Kidney (tissue), 14 donors: ENCODE measurements around the gene LAMA5. TPM values are rescaled to one million over a fixed set of nuclear protein-coding genes. Genes with fewer than 3 reads are reported as not detected.

Experiments used
- DNase-seq, 5 donors: peaks; one replicate each; pipeline ENCODE4 v3.0.0-alpha.2; 2013 to 2020
- FAIRE-seq: peaks from 2 replicates; lab custom pipeline; 2012; peaks lifted over from hg19 to GRCh38; lab: Jason Lieb, UNC
- H3K27ac ChIP-seq, 2 donors: one replicate each; pipeline ENCODE4 v1.7.0; 2013; ENCODE audit warnings: low read depth in 2 of 2, low read length in 2 of 2, inconsistent platforms in 1 of 2
- H3K27me3 ChIP-seq: one replicate; pipeline ENCODE4 v1.7.1; 2013; ENCODE audit warnings: low read length, inconsistent platforms; ENCODE audit not compliant: control insufficient read depth, insufficient read depth
- H3K36me3 ChIP-seq, 3 donors: one replicate each; pipeline versions ENCODE4 v1.7.0 to v1.7.1; 2013; ENCODE audit warnings: low read length in 3 of 3, control low read depth in 1 of 3, inconsistent platforms in 1 of 3; ENCODE audit not compliant: insufficient read depth in 3 of 3, control insufficient read depth in 2 of 3
- H3K4me1 ChIP-seq, 3 donors: one replicate each; pipeline versions ENCODE4 v1.7.0 to v1.7.1; 2013; ENCODE audit warnings: low read length in 3 of 3, inconsistent platforms in 1 of 3, low read depth in 1 of 3; ENCODE audit not compliant: control insufficient read depth in 2 of 3, insufficient read depth in 2 of 3
- H3K4me3 ChIP-seq, 3 donors: one replicate each; pipeline versions ENCODE4 v1.7.0 to v1.8.1; 2013; ENCODE audit warnings: low read length in 3 of 3, control low read depth in 1 of 3, inconsistent platforms in 1 of 3
- H3K9ac ChIP-seq, 3 donors: one replicate each; pipeline versions ENCODE4 v1.7.0 to v1.7.1; 2013; ENCODE audit warnings: low read length in 3 of 3, control low read depth in 1 of 3, inconsistent platforms in 1 of 3
- H3K9me3 ChIP-seq, 3 donors: one replicate each; pipeline versions ENCODE4 v1.7.0 to v1.7.1; 2013; ENCODE audit warnings: low read length in 3 of 3, control low read depth in 1 of 3, inconsistent platforms in 1 of 3; ENCODE audit not compliant: control insufficient read depth in 2 of 3, insufficient read depth in 1 of 3
- CTCF ChIP-seq: IDR thresholded peaks from 3 replicates; pipeline ENCODE4 v1.5.1; 2012; ENCODE audit warnings: mild to moderate bottlenecking, moderate library complexity, borderline replicate concordance; ENCODE audit not compliant: insufficient read depth; ENCODE audit errors: extremely low read depth
- intact Hi-C: fragments of 100-400 bp; cut with DNase I; formaldehyde crosslinking; loops from one replicate; pipeline ENCODE4 v1.11.1; 2022
- polyA plus RNA-seq: library from polyadenylated mRNA; stranded (reverse); fragments of 350-450 nt; fragmentation: Illumina TruSeq; extraction: RNeasy Lipid Tissue Mini Kit (QIAGEN cat#74804); gene quantifications from one replicate; pipeline ENCODE4 v1.2.3, GENCODE V29; 2014; ENCODE audit warnings: low read depth, low replicate concordance; ENCODE audit not compliant: insufficient read depth
- total RNA-seq: library from RNA; stranded (reverse); fragmentation: NEBNext Ultra II Directional; extraction: Animal tissue kit (Norgen Biotek cat#: 25700); gene quantifications from one replicate; pipeline ENCODE4 v1.2.1, GENCODE V29; 2021
- donor health status: control.
- donor health status: control.
- donor health status: control.
- donor health status: control.
- donor health status: control.
- donor health status: DM: yes; HTN: yes; CAD: no.
- donor health status: Normal renal cell carcinoma (clear cell type).

LAMA5 gene
- total and polyA plus RNA-seq, 2 donors from 2014 or later, result 94.0 to 342 TPM

- intact Hi-C loops, result no loop called here
- no peak for TF ChIP-seq CTCF
- DNase-seq (peak; percentile 74 to 85 (median 82)), FAIRE-seq (no peak)
- no peaks in the 10 kb centered on the region for H3K9me3 ChIP-seq
- peaks cover 0 to 68% (median 25%) of the 10 kb centered on the region in 3 donors for H3K4me1 ChIP-seq
- no peaks in the 10 kb centered on the region for H3K36me3 ChIP-seq
- H3K4me3 ChIP-seq, result no peak overlapping the region
- peak overlapping the region; percentile 22 to 28 for H3K27ac ChIP-seq
- H3K27me3 ChIP-seq, result no peaks in the 10 kb centered on the region
- H3K9ac ChIP-seq, result peak overlapping the region in 1 of 3 donors; percentile 89
These were observed 3.9 kb downstream of the LAMA5 start for GRCh38 chr20:62362991-62363919.

- DNase-seq, result peak in 1 of 5 donors; percentile 13
- no peaks in the 10 kb centered on the region for H3K9me3 ChIP-seq
- no peaks in the 10 kb centered on the region for H3K36me3 ChIP-seq
- no peak overlapping the region for H3K4me3 ChIP-seq
- H3K4me1 ChIP-seq, result peaks cover 0 to 68% (median 29%) of the 10 kb centered on the region in 3 donors
- H3K9ac ChIP-seq, result peak overlapping the region in 1 of 3 donors; percentile 51
- TF ChIP-seq CTCF, result no peak
- H3K27me3 ChIP-seq, result no peaks in the 10 kb centered on the region
- FAIRE-seq, result no peak
- peak overlapping the region; percentile 20 to 74 for H3K27ac ChIP-seq
- intact Hi-C loops, result no loop called here
These were observed 4.5 kb downstream of the LAMA5 start for GRCh38 chr20:62362590-62362940.

- H3K4me3 ChIP-seq, result no peak overlapping the region
- peak overlapping the region in 1 of 3 donors; percentile 51 for H3K9ac ChIP-seq
- FAIRE-seq, result no peak
These were observed 5.1 kb downstream of the LAMA5 start for GRCh38 chr20:62361799-62362589.

More at GRCh38 chr20:62361799-62362589, 5.1 kb downstream of the LAMA5 start:
- no peaks in the 10 kb centered on the region for H3K9me3 ChIP-seq
- TF ChIP-seq CTCF, result no peak
- peak; percentile 74 to 91 (median 78) for DNase-seq
- intact Hi-C loops, result no loop called here
- no peaks in the 10 kb centered on the region for H3K27me3 ChIP-seq
- peaks cover 0 to 72% (median 33%) of the 10 kb centered on the region in 3 donors for H3K4me1 ChIP-seq
- no peaks in the 10 kb centered on the region for H3K36me3 ChIP-seq
- H3K27ac ChIP-seq, result peak overlapping the region; percentile 53 to 74
